Measurements from ENCODE around the gene TMPRSS9. TPM values are rescaled to one million over a fixed set of nuclear protein-coding genes. Genes with fewer than 3 reads are reported as not detected.
A peak's percentile ranks its signal among the peaks of the same experiment; 100 is the strongest.
"Not testable (repeated sequence)": the region's sequence is repeated elsewhere in the genome, so short reads cannot be mapped to it uniquely, and the experiment has no call there.

The TMPRSS9 gene
- polyA plus RNA-seq, 3 donors: 0.12 to 0.30 TPM; not detected in 1

DNA sequence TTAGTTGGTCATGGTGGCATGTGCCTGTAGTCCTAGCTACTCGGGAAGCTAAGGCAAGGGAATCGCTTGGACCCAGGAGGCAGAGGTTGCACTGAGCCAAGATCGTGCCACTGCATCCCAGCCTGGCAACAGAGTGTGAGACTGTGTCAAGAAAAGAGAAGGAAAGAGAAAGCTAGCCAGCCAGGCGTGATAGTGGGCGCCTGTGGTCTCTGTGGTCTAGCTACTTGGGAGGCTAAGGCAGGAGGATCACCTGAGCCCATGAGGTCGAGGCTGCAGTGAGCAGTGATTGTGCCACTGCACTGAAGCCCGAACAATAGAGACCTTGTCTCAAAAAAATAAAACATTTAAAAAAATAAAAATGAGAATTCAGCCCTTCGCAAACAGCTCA lies 34.0 kb downstream of the TMPRSS9 start:
- H3K4me1 ChIP-seq (ENCODE audit: control insufficient read depth in 1 of 2, insufficient read depth in 2 of 2, low read length in 2 of 2): peaks cover 18 to 27% of the 10 kb centered on the region in 2 donors
- DNase-seq: peak in 1 of 3 donors; percentile 20
- Mint-ChIP-seq H3K4me1 (peaks cover 30% of the 10 kb centered on the region), H3K4me3 (peak overlapping the region; percentile 39 to 78), H3K27ac (peak overlapping the region; percentile 76 to 94 (median 92)), H3K27me3 (ENCODE audit: low read depth in 3 of 3) (peaks cover under 1 to 7% (median 5%) of the 10 kb centered on the region in 3 donors), H3K36me3 (peaks cover 0 to 4% of the 10 kb centered on the region in 2 donors), H3K9me3 (peaks cover 0 to 6% (median 4%) of the 10 kb centered on the region in 7 donors)
- peak overlapping the region; percentile 59 to 75 for H3K27ac ChIP-seq (ENCODE audit: low read depth in 1 of 2, low read length in 2 of 2)
- peaks cover 0 to 4% of the 10 kb centered on the region in 2 donors for H3K9me3 ChIP-seq (replicated peaks in 1 of 2; ENCODE audit: control insufficient read depth in 1 of 2, insufficient read depth in 1 of 2, low read length in 2 of 2)
- intact Hi-C loops (cut with micrococcal nuclease): loop anchor here in 1 of 2 donors (5.0 to 10.0 kb wide), 2 partner anchors 67 to 109 kb away; partner anchors contain the start of genes LSM7, PEAK3 and SPPL2B
- TF ChIP-seq, protein P1, sequence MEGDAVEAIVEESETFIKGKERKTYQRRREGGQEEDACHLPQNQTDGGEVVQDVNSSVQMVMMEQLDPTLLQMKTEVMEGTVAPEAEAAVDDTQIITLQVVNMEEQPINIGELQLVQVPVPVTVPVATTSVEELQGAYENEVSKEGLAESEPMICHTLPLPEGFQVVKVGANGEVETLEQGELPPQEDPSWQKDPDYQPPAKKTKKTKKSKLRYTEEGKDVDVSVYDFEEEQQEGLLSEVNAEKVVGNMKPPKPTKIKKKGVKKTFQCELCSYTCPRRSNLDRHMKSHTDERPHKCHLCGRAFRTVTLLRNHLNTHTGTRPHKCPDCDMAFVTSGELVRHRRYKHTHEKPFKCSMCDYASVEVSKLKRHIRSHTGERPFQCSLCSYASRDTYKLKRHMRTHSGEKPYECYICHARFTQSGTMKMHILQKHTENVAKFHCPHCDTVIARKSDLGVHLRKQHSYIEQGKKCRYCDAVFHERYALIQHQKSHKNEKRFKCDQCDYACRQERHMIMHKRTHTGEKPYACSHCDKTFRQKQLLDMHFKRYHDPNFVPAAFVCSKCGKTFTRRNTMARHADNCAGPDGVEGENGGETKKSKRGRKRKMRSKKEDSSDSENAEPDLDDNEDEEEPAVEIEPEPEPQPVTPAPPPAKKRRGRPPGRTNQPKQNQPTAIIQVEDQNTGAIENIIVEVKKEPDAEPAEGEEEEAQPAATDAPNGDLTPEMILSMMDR (IDR thresholded peaks at IDR 0.05): no peak
- peak overlapping the region; percentile 68 for H3K4me2 ChIP-seq (replicated peaks; ENCODE audit: extremely low read depth, low read length, poor library complexity, severe bottlenecking)
- H2AFZ ChIP-seq (ENCODE audit: insufficient read depth, low read depth, low read length, poor library complexity, severe bottlenecking): peak overlapping the region; percentile 69
- peak overlapping the region; percentile 33 to 71 (median 40) for H3K4me3 ChIP-seq (replicated peaks in 1 of 3; ENCODE audit: low read depth in 2 of 3, low read length in 3 of 3)
- H3K27me3 ChIP-seq (ENCODE audit: control insufficient read depth in 2 of 2, insufficient read depth in 2 of 2, low read length in 2 of 2): no peaks in the 10 kb centered on the region
- H3K36me3 ChIP-seq (replicated peaks in 1 of 2; ENCODE audit: control insufficient read depth in 1 of 2, insufficient read depth in 2 of 2, low read length in 2 of 2): no peaks in the 10 kb centered on the region
- 28% methylated on average over 3 of the region's 8 CpGs for WGBS (ENCODE audit: insufficient coverage)
- H4K20me1 ChIP-seq (ENCODE audit: insufficient read depth, low read length): no peaks in the 10 kb centered on the region
- H3K79me2 ChIP-seq (ENCODE audit: insufficient read depth, low read length): no peaks in the 10 kb centered on the region
- H3K9ac ChIP-seq (ENCODE audit: insufficient read depth, low read length, poor library complexity, severe bottlenecking): peak overlapping the region; percentile 39

DNA sequence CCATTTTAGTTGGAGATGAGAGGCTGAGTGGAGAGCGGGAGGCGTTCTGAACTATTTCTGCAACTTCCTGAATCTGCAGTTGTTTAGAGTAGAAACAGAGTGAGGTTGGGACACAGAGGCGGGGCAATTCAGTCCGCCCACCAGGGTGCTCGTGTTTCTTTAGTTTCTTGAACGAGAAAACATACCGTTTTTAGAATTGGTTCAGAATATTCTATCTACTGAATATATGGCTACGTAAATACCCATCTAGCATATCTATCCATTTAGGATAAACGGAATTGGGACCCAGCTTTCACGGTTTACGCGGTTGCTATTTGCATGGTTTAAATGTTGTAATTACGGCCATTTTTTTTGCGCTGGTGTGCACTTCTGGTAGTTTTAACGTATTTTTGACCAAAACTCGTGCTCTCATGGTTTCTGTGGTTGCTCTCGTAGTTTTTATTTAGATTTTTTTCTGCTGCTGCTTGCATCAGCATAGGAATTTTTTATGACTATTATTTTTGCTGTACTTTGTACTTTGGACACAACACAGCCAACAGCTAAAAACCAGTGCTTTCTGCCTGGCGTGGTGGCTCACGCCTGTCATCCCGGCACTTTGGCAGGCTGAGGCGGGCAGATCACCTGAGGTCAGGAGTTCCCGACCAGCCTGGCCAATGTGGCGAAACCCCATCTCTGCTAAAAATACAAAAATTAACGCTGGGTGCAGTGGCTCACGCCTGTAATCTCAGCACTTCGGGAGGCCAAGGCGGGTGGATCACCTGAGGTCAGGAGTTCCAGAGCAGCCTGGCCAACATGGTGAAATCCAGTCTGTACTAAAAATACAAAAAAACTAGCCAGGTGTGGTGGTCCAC lies 34.6 kb downstream of the TMPRSS9 start:
- intact Hi-C loops (cut with micrococcal nuclease): loop anchor here in 1 of 2 donors (5.0 to 10.0 kb wide), 2 partner anchors 67 to 110 kb away; partner anchors contain the start of genes LSM7, PEAK3 and SPPL2B
- peak overlapping the region; percentile 76 to 94 (median 92) for H3K27ac Mint-ChIP-seq
- peak overlapping the region; percentile 69 for H2AFZ ChIP-seq (ENCODE audit: insufficient read depth, low read depth, low read length, poor library complexity, severe bottlenecking)
- H3K4me3 Mint-ChIP-seq: peak overlapping the region; percentile 78 to 85
- peak overlapping the region; percentile 59 to 75 for H3K27ac ChIP-seq (ENCODE audit: low read depth in 1 of 2, low read length in 2 of 2)
- peak overlapping the region; percentile 68 for H3K4me2 ChIP-seq (replicated peaks; ENCODE audit: extremely low read depth, low read length, poor library complexity, severe bottlenecking)
- peaks cover 30% of the 10 kb centered on the region for H3K4me1 Mint-ChIP-seq
- H3K4me1 ChIP-seq (ENCODE audit: control insufficient read depth in 1 of 2, insufficient read depth in 2 of 2, low read length in 2 of 2): peaks cover 18 to 27% of the 10 kb centered on the region in 2 donors
- no peaks in the 10 kb centered on the region for H4K20me1 ChIP-seq (ENCODE audit: insufficient read depth, low read length)
- H3K27me3 ChIP-seq (ENCODE audit: control insufficient read depth in 2 of 2, insufficient read depth in 2 of 2, low read length in 2 of 2): no peaks in the 10 kb centered on the region
- peak; percentile 49 to 69 (median 66) for DNase-seq
- WGBS (ENCODE audit: insufficient coverage): 3% methylated on average over 13 of the region's 27 CpGs
- TF ChIP-seq, protein P1 (IDR thresholded peaks at IDR 0.05): no peak
- H3K27me3 Mint-ChIP-seq (ENCODE audit: low read depth in 3 of 3): peaks cover 0 to 7% (median 5%) of the 10 kb centered on the region in 3 donors
- H3K36me3 Mint-ChIP-seq: peaks cover 0 to 4% of the 10 kb centered on the region in 2 donors
- peaks cover 0 to 4% of the 10 kb centered on the region in 2 donors for H3K9me3 ChIP-seq (replicated peaks in 1 of 2; ENCODE audit: control insufficient read depth in 1 of 2, insufficient read depth in 1 of 2, low read length in 2 of 2)
- H3K36me3 ChIP-seq (replicated peaks in 1 of 2; ENCODE audit: control insufficient read depth in 1 of 2, insufficient read depth in 2 of 2, low read length in 2 of 2): no peaks in the 10 kb centered on the region
- H3K4me3 ChIP-seq (replicated peaks in 1 of 3; ENCODE audit: low read depth in 2 of 3, low read length in 3 of 3): peak overlapping the region; percentile 33 to 71 (median 40)
- no peaks in the 10 kb centered on the region for H3K79me2 ChIP-seq (ENCODE audit: insufficient read depth, low read length)
- peak overlapping the region; percentile 39 for H3K9ac ChIP-seq (ENCODE audit: insufficient read depth, low read length, poor library complexity, severe bottlenecking)
- H3K9me3 Mint-ChIP-seq: peaks cover 0 to 6% (median 4%) of the 10 kb centered on the region in 7 donors

DNA sequence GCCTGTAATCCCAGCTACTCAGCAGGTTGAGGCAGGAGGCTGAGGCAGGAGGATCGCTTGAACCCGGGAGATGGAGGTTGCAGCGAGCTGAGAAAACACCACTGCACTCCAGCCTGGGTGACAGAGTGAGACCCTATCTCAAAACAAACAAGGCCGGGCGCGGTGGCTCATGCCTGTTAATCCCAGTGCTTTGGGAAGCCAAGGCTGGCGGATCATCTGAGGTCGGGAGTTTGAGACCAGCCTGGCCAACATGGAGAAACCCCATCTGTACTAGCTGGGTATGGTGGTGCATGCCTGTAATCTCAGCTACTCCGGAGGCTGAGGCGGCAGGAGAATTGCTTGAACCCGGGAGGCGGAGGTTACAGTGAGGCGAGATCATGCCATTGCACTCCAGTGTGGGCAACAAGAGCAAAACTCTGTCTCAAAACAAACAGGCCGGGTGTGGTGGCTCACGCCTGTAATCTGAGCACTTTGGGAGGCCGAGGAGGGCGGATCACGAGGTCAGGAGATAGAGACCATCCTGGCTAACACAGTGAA lies 35.3 kb downstream of the TMPRSS9 start:
- H3K4me1 Mint-ChIP-seq: peaks cover 30% of the 10 kb centered on the region
- Histone ChIP-seq H2AFZ (ENCODE audit: insufficient read depth, low read depth, low read length, poor library complexity, severe bottlenecking) (peak overlapping the region; percentile 69), H3K27ac (ENCODE audit: low read depth in 1 of 2, low read length in 2 of 2) (peak overlapping the region; percentile 59 to 75), H3K4me3 (replicated peaks in 1 of 3; ENCODE audit: low read depth in 2 of 3, low read length in 3 of 3) (peak overlapping the region in 1 of 3 experiments; percentile 71), H3K4me1 (ENCODE audit: control insufficient read depth in 1 of 2, insufficient read depth in 2 of 2, low read length in 2 of 2) (peaks cover 18 to 27% of the 10 kb centered on the region in 2 donors)
- not testable (repeated sequence) for H3K36me3 Mint-ChIP-seq; H3K27me3 ChIP-seq (ENCODE audit: control insufficient read depth in 2 of 2, insufficient read depth in 2 of 2, low read length in 2 of 2); H3K27me3 Mint-ChIP-seq (ENCODE audit: low read depth in 3 of 3); H3K79me2 ChIP-seq (ENCODE audit: insufficient read depth, low read length); DNase-seq; H3K9ac ChIP-seq (ENCODE audit: insufficient read depth, low read length, poor library complexity, severe bottlenecking); H3K9me3 ChIP-seq (replicated peaks in 1 of 2; ENCODE audit: control insufficient read depth in 1 of 2, insufficient read depth in 1 of 2, low read length in 2 of 2); H3K4me2 ChIP-seq (replicated peaks; ENCODE audit: extremely low read depth, low read length, poor library complexity, severe bottlenecking); H4K20me1 ChIP-seq (ENCODE audit: insufficient read depth, low read length); H3K9me3 Mint-ChIP-seq; H3K36me3 ChIP-seq (replicated peaks in 1 of 2; ENCODE audit: control insufficient read depth in 1 of 2, insufficient read depth in 2 of 2, low read length in 2 of 2)
- H3K27ac Mint-ChIP-seq: peak overlapping the region in 6 of 7 donors; percentile 76 to 93 (median 90)
- H3K4me3 Mint-ChIP-seq: peak overlapping the region; percentile 78 to 85
- intact Hi-C loops (cut with micrococcal nuclease): loop anchor here in 1 of 2 donors (10.0 kb wide), 1 partner anchor 111 kb away; the partner anchor contains the start of gene PEAK3
- 90% methylated on average over 7 of the region's 18 CpGs for WGBS (ENCODE audit: insufficient coverage)
